GM23248 (cell line): ENCODE data around the gene ROMO1.

Experiments
- EZH2 ChIP-seq: fragments of 200-600 bp; sonication (generic); IDR thresholded peaks from 2 replicates; pipeline ENCODE4 v1.6.1; 2018; ENCODE audit warnings: antibody characterized with exemption, mild to moderate bottlenecking; ENCODE audit not compliant: insufficient read depth, poor library complexity, severe bottlenecking
- EZH2phosphoT487 ChIP-seq: fragments of 200-600 bp; sonication (generic); IDR thresholded peaks from 2 replicates; pipeline ENCODE4 v1.6.1; 2018; ENCODE audit warnings: antibody characterized with exemption, moderate library complexity, mild to moderate bottlenecking, low read depth; ENCODE audit not compliant: insufficient read depth

- TF ChIP-seq EZH2 (no peak), EZH2phosphoT487 (no peak)
Measured at GRCh38 chr20:35662551-35662950, 36.7 kb upstream of the ROMO1 start.
